Transverse colon (tissue), 4 donors: Measurements from ENCODE around the gene SLC35G2. TPM values are rescaled to one million over a fixed set of nuclear protein-coding genes. Genes with fewer than 3 reads are reported as not detected.
"Not testable (repeated sequence)": the region's sequence is repeated elsewhere in the genome, so short reads cannot be mapped to it uniquely, and the experiment has no call there.

Source experiments
- DNase-seq: peaks from one replicate; pipeline ENCODE4 v3.0.0-alpha.2; 2019
- H3K27ac ChIP-seq, 4 donors: fragments of 200-600 bp; sonication (generic); 2 replicates each; pipeline ENCODE4 v1.5.1; 2016 to 2018; ENCODE audit warnings: inconsistent platforms in 4 of 4
- H3K27me3 ChIP-seq: fragments of 200-600 bp; sonication (generic); 2 replicates; pipeline ENCODE4 v1.5.1; 2017; ENCODE audit warnings: inconsistent platforms
- H3K36me3 ChIP-seq, 4 donors: fragments of 200-600 bp; sonication (generic); 2 replicates each; pipeline ENCODE4 v1.5.1; 2017 to 2019; ENCODE audit warnings: inconsistent platforms in 4 of 4
- H3K4me1 ChIP-seq, 4 donors: fragments of 200-600 bp; sonication (generic); 2 replicates each; pipeline ENCODE4 v1.5.1; 2017 to 2020; ENCODE audit warnings: inconsistent platforms in 4 of 4
- H3K4me3 ChIP-seq, 4 donors: fragments of 200-600 bp; sonication (generic); 1 replicate in 1 of 4; 2 replicates in 3 of 4; pipeline versions ENCODE4 v1.5.1 to v1.6.1; 2017 to 2019; ENCODE audit warnings: inconsistent platforms in 4 of 4
- H3K9me3 ChIP-seq, 2 donors: fragments of 200-600 bp; sonication (generic); 2 replicates each; pipeline ENCODE4 v1.5.1; 2017 to 2019; ENCODE audit warnings: inconsistent platforms in 2 of 2
- EP300 ChIP-seq: sonication (generic); formaldehyde crosslinking; IDR thresholded peaks from one replicate; pipeline ENCODE4 v1.6.1; 2017; ENCODE audit warnings: antibody characterized with exemption, low read depth
- POLR2A ChIP-seq: fragments of 450-650 bp; IDR thresholded peaks from one replicate; pipeline ENCODE4 v1.6.1; 2016; ENCODE audit warnings: antibody characterized with exemption, mild to moderate bottlenecking, moderate library complexity
- POLR2AphosphoS5 ChIP-seq, 3 donors: sonication (generic); formaldehyde crosslinking; IDR thresholded peaks; one replicate each; pipeline ENCODE4 v1.6.1; 2016; ENCODE audit warnings: antibody characterized with exemption in 3 of 3
- WGBS, 2 donors: methylation state at CpG; one replicate each; pipeline ENCODE4 v1.1.5; 2018; ENCODE audit warnings: low coverage in 1 of 2; 5-methylcytosine and 5-hydroxymethylcytosine counted together
- in situ Hi-C, 4 donors: fragments of 200-750 bp; cut with MboI; loops; one replicate each; pipeline versions ENCODE4 v1.15.0 to v1.15.1; 2017; ENCODE audit warnings: low sequenced_read_pairs in 3 of 4, low pct_ligation_motif_present in 1 of 4, low pct_unique_long_range_greater_than_20kb in 1 of 4
- intact Hi-C: fragments of 100-400 bp; cut with DNase I; formaldehyde crosslinking; loops from one replicate; pipeline ENCODE4 v1.15.1; 2023; ENCODE audit warnings: low total_unique reads
- total RNA-seq, 4 donors: library from RNA; depleted of rRNA; stranded (reverse); fragments of >200 nt; gene quantifications; one replicate each; pipeline ENCODE4 v1.1.0, GENCODE V29; 2016
- TF ChIP-seq, protein P1 (sequence below), 5 experiments: fragments of 200-600 bp in 3 of 5; fragments of 450-650 bp in 2 of 5; sonication (generic) in 3 of 5; IDR thresholded peaks; 1 replicate in 2 of 5; 2 replicates in 3 of 5; pipeline ENCODE4 v1.5.1; 2016 to 2017; ENCODE audit warnings: antibody characterized with exemption in 5 of 5, inconsistent platforms in 3 of 5, mild to moderate bottlenecking in 2 of 5, moderate library complexity in 1 of 5

SLC35G2 gene
- total RNA-seq, 4 donors from 2014 or later, result 0.68 to 23.3 (median 2.1) TPM; not detected in 1

DNA sequence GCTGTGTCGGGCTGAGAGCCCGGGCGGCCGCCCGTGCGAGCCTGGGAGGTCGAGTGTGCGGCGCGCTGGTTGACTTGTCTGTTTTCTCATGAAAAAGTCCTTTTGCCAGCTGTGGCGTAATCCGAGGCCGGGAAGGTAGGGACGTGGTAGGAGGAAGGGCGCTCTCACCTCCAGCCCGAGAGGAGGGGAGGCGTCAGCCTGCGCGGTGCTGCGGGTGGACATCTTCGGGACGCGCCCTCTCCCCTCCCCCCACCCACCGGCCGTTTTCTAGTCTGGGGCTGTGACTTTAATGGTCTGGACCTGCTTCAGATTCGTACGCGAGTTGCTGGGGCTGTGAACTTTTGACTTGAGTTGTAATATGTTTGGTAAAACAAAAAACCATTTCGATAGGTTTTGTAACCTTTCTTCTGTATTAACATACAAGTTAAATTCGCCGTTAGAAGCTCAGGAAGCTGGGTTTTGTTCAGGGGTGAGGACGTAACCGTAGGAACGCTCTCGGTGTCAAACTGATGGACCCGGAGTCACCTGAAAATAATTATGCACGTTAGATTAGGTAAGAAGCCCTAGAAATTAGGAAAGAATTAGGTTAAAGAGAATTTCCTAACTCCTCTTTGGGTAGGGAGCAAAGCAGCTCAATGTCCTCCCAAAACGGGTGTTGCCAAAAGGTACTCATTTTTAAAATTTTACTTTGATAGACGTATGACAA lies 43.8 kb downstream of the SLC35G2 start:
- in situ Hi-C loops, result loop anchor here in 1 of 4 donors (25.0 kb wide), 1 partner anchor 125 kb away; no protein-coding TSS in a partner anchor
- TF ChIP-seq, protein P1, sequence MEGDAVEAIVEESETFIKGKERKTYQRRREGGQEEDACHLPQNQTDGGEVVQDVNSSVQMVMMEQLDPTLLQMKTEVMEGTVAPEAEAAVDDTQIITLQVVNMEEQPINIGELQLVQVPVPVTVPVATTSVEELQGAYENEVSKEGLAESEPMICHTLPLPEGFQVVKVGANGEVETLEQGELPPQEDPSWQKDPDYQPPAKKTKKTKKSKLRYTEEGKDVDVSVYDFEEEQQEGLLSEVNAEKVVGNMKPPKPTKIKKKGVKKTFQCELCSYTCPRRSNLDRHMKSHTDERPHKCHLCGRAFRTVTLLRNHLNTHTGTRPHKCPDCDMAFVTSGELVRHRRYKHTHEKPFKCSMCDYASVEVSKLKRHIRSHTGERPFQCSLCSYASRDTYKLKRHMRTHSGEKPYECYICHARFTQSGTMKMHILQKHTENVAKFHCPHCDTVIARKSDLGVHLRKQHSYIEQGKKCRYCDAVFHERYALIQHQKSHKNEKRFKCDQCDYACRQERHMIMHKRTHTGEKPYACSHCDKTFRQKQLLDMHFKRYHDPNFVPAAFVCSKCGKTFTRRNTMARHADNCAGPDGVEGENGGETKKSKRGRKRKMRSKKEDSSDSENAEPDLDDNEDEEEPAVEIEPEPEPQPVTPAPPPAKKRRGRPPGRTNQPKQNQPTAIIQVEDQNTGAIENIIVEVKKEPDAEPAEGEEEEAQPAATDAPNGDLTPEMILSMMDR (IDR thresholded peaks at IDR 0.05), result no peak
- TF ChIP-seq POLR2AphosphoS5 (IDR thresholded peaks at IDR 0.05) (no peak), EP300 (no peak), POLR2A (no peak)
- peak; percentile 69 for DNase-seq
- Histone ChIP-seq H3K27ac (peak overlapping the region; percentile 88 to 99 (median 95)), H3K4me1 (peaks cover 11 to 20% (median 18%) of the 10 kb centered on the region in 4 donors), H3K4me3 (peak overlapping the region; percentile 64 to 98 (median 68)), H3K27me3 (no peaks in the 10 kb centered on the region), H3K36me3 (no peaks in the 10 kb centered on the region), H3K9me3 (no peaks in the 10 kb centered on the region)
- WGBS, 2 donors, result 0% methylated on average over 14 to 34 of the region's 39 CpGs
- intact Hi-C loops, result no loop called here

- intact Hi-C loops, result no loop called here
- DNase-seq, result no peak
- in situ Hi-C loops, result loop anchor here in 1 of 4 donors (25.0 kb wide), 1 partner anchor 118 kb away; no protein-coding TSS in a partner anchor
- 98% methylated on average over 8 to 9 of the region's 9 CpGs for WGBS, 2 donors
- Histone ChIP-seq H3K4me3 (no peak overlapping the region), H3K27ac (no peak overlapping the region), H3K36me3 (peaks cover 0 to 10% (median 0%) of the 10 kb centered on the region in 4 donors), H3K9me3 (no peaks in the 10 kb centered on the region), H3K4me1 (peaks cover 0 to 6% (median 2%) of the 10 kb centered on the region in 4 donors), H3K27me3 (no peaks in the 10 kb centered on the region)
- TF ChIP-seq POLR2A (no peak), POLR2AphosphoS5 (IDR thresholded peaks at IDR 0.05) (no peak), EP300 (no peak)
- TF ChIP-seq, protein P1 (IDR thresholded peaks at IDR 0.05), result no peak
Measured at GRCh38 chr3:136869282-136869681, 50.4 kb downstream of the SLC35G2 start.

DNA sequence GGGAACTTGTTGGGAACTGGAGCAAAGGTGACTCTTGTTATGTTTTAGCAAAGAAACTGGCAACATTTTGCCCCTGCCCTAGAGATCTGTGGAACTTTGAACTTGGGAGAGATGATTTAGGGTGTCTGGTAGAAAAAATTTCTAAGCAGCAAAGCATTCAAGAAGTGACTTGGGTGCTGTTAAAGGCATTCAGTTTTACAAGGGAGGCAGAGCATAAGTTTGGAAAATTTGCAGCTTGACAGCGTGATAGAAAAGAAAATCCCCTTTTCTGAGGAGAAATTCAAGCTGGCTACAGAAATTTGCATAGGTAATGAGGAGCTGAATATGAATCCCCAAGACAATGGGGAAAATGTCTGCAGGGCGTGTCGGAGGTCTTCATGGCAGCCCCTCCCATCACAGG lies 53.3 kb downstream of the SLC35G2 start:
- H3K27me3 ChIP-seq, H3K4me1 ChIP-seq, DNase-seq, H3K36me3 ChIP-seq, intact Hi-C loops, H3K4me3 ChIP-seq, H3K27ac ChIP-seq, H3K9me3 ChIP-seq: not testable (repeated sequence)
- in situ Hi-C loops, result loop anchor here in 1 of 4 donors (25.0 kb wide), 1 partner anchor 115 kb away; no protein-coding TSS in a partner anchor
- 90 to 100% methylated on average over 1 to 3 of the region's 3 CpGs for WGBS, 2 donors

DNA sequence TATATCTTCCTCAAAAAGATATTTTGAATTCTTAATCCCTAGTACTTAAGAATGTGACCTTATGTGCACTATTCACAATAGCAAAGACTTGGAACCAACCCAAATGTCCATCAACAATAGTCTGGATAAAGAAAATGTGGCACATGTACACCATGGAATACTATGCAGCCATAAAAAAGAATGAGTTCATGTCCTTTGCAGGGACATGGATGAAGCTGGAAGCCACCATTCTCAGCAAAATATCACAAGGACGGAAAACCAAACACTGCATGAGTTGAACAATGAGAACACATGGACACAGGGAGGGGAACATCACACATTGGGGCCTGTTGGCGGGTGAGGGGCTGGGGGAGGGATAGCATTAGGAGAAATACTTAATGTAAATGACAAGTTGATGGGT lies 60.6 kb downstream of the SLC35G2 start:
- 93% methylated on average over 2 of the region's 2 CpGs; no CpG with 5 or more reads in 1 of the 2 donors for WGBS, 2 donors

DNA sequence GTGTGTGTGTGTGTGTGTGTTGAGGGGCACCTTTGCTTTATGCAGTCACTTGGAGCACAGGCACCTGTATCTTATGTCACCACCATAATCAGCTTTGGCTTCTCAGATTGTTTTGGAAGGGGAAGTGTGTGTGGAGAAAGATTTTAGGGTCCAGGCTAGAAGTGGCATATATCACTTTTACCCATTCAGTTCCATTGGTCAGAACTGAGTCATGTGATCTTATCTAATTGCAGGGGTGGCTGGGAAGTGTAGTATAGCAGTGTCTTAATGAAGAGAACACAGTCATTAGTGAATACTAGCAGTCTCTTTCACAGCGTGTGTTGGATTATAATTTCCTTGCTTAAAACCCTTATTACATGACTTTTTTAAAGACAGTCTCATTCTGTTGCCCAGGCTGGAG lies 63.6 kb downstream of the SLC35G2 start:
- intact Hi-C loops, result no loop called here
- in situ Hi-C loops, result no loop called here
- no peaks in the 10 kb centered on the region for H3K27me3 ChIP-seq
- no peak overlapping the region for H3K4me3 ChIP-seq
- H3K36me3 ChIP-seq, result no peaks in the 10 kb centered on the region
- no peaks in the 10 kb centered on the region for H3K9me3 ChIP-seq
- TF ChIP-seq, protein P1 (IDR thresholded peaks at IDR 0.05), result no peak
- no peak for TF ChIP-seq EP300
- TF ChIP-seq POLR2AphosphoS5 (IDR thresholded peaks at IDR 0.05), result no peak
- no peak for TF ChIP-seq POLR2A
- no peak overlapping the region for H3K27ac ChIP-seq
- 90 to 92% methylated on average over 1 of the region's 1 CpG for WGBS, 2 donors
- no peak for DNase-seq
- H3K4me1 ChIP-seq, result peaks cover 0 to 25% (median 7%) of the 10 kb centered on the region in 4 donors

More for the DNA sequence above, 60.6 kb downstream of the SLC35G2 start:
- H3K27me3 ChIP-seq, DNase-seq, intact Hi-C loops, H3K4me3 ChIP-seq, in situ Hi-C loops, H3K27ac ChIP-seq, H3K36me3 ChIP-seq, H3K9me3 ChIP-seq: not testable (repeated sequence)
- peaks cover 0 to 17% (median 6%) of the 10 kb centered on the region in 4 donors for H3K4me1 ChIP-seq
